ENCODE data around the gene THOC1. TPM values are rescaled to one million over a fixed set of nuclear protein-coding genes. Genes with fewer than 3 reads are reported as not detected.

The THOC1 gene
- total RNA-seq, 3 donors from 2014 or later: 56.2 to 98.9 (median 67.5) TPM

- no peak overlapping the region for H3K4me3 ChIP-seq
- intact Hi-C loops (cut with DNase I; ENCODE audit: low total_unique reads): no loop called here
- no peaks in the 10 kb centered on the region for H3K36me3 ChIP-seq
- no peak for DNase-seq (ENCODE audit: low spot score in 2 of 2)
- H3K9me3 ChIP-seq: no peaks in the 10 kb centered on the region
- H3K4me1 ChIP-seq: no peaks in the 10 kb centered on the region
- no peaks in the 10 kb centered on the region for H3K27me3 ChIP-seq
- no peak for TF ChIP-seq POLR2A (IDR thresholded peaks at IDR 0.05)
- TF ChIP-seq CTCF (IDR thresholded peaks at IDR 0.05): no peak
- TF ChIP-seq POLR2AphosphoS5 (IDR thresholded peaks at IDR 0.05): no peak
- H3K27ac ChIP-seq: no peak overlapping the region
These were observed 84.1 kb downstream of the THOC1 start for GRCh38 chr18:183769-184168.

GRCh38 chr18:181711-182110 is 86.1 kb downstream of the THOC1 start:
- H3K27ac ChIP-seq: no peak overlapping the region
- DNase-seq (ENCODE audit: low spot score in 2 of 2): no peak
- no peak overlapping the region for H3K4me3 ChIP-seq
- no peaks in the 10 kb centered on the region for H3K36me3 ChIP-seq
- no peaks in the 10 kb centered on the region for H3K4me1 ChIP-seq
- intact Hi-C loops (cut with DNase I; ENCODE audit: low total_unique reads): no loop called here
- TF ChIP-seq POLR2A (IDR thresholded peaks at IDR 0.05) (no peak), POLR2AphosphoS5 (IDR thresholded peaks at IDR 0.05) (no peak), CTCF (IDR thresholded peaks at IDR 0.05) (no peak)
- H3K9me3 ChIP-seq: no peaks in the 10 kb centered on the region
- H3K27me3 ChIP-seq: no peaks in the 10 kb centered on the region

GRCh38 chr18:179499-179898 is 88.3 kb downstream of the THOC1 start:
- no peaks in the 10 kb centered on the region for H3K9me3 ChIP-seq
- no peaks in the 10 kb centered on the region for H3K27me3 ChIP-seq
- TF ChIP-seq CTCF (IDR thresholded peaks at IDR 0.05): no peak
- TF ChIP-seq POLR2AphosphoS5 (IDR thresholded peaks at IDR 0.05): no peak
- no peak for TF ChIP-seq POLR2A (IDR thresholded peaks at IDR 0.05)
- intact Hi-C loops (cut with DNase I; ENCODE audit: low total_unique reads): no loop called here
- H3K4me1 ChIP-seq: no peaks in the 10 kb centered on the region
- no peak for DNase-seq (ENCODE audit: low spot score in 2 of 2)
- no peak overlapping the region for H3K27ac ChIP-seq
- no peak overlapping the region for H3K4me3 ChIP-seq
- H3K36me3 ChIP-seq: no peaks in the 10 kb centered on the region

- Histone ChIP-seq H3K36me3 (peaks cover 4% of the 10 kb centered on the region), H3K27ac (no peak overlapping the region), H3K4me1 (no peaks in the 10 kb centered on the region), H3K27me3 (no peaks in the 10 kb centered on the region), H3K9me3 (no peaks in the 10 kb centered on the region), H3K4me3 (no peak overlapping the region)
- TF ChIP-seq POLR2AphosphoS5 (IDR thresholded peaks at IDR 0.05) (no peak), CTCF (IDR thresholded peaks at IDR 0.05) (no peak), POLR2A (IDR thresholded peaks at IDR 0.05) (no peak)
- no peak for DNase-seq (ENCODE audit: low spot score in 2 of 2)
- intact Hi-C loops (cut with DNase I; ENCODE audit: low total_unique reads): no loop called here
These were observed 95.5 kb downstream of the THOC1 start for GRCh38 chr18:172361-172760.

Other genes with a start within 250 kb of the THOC1 start
- under 1 TPM in 1 of 3 donors, not detected in 2; 0.66 TPM for gene TUBB8B, start 218.4 kb downstream of the THOC1 start, total RNA-seq
- gene USP14, start 109.5 kb downstream of the THOC1 start, total RNA-seq: 10 to 100 TPM; 30.5 to 46.9 (median 38.1) TPM
- gene COLEC12, start 232.7 kb upstream of the THOC1 start, total RNA-seq: 10 to 100 TPM; 11.7 to 57.3 (median 14.7) TPM

Measured in breast epithelium (tissue), 4 donors.